Mesendoderm (in vitro differentiated cells): Measurements from ENCODE around the gene FKBP15.

Experiments used
- DNase-seq: peaks from one replicate; pipeline ENCODE4 v3.0.0; 2013
- H2AK5ac ChIP-seq: 2 replicates; pipeline ENCODE4 v1.6.1; 2013; ENCODE audit warnings: low read length, inconsistent platforms
- H2BK120ac ChIP-seq: 2 replicates; pipeline ENCODE4 v1.6.1; 2013; ENCODE audit warnings: low read depth, mild to moderate bottlenecking, low read length, moderate library complexity, mixed read lengths
- H2BK15ac ChIP-seq: replicated peaks from 2 replicates; pipeline ENCODE4 v1.6.1; 2013; ENCODE audit warnings: low read depth, mild to moderate bottlenecking, moderate library complexity
- H2BK5ac ChIP-seq: 2 replicates; pipeline ENCODE4 v1.6.1; 2013; ENCODE audit warnings: low read length, inconsistent platforms
- H3K18ac ChIP-seq: 2 replicates; pipeline ENCODE4 v1.6.1; 2013; ENCODE audit warnings: mild to moderate bottlenecking, low read length, mixed read lengths
- H3K23ac ChIP-seq: one replicate; pipeline ENCODE4 v1.6.1; 2013; ENCODE audit warnings: low read length
- H3K27ac ChIP-seq: 2 replicates; pipeline ENCODE4 v1.5.1; 2013; ENCODE audit warnings: low read depth, mild to moderate bottlenecking, inconsistent platforms, low read length, moderate library complexity
- H3K27me3 ChIP-seq: 2 replicates; pipeline ENCODE4 v1.6.1; 2013; ENCODE audit warnings: low read length, control low read depth, mild to moderate bottlenecking, inconsistent platforms; ENCODE audit not compliant: insufficient read depth, poor library complexity
- H3K36me3 ChIP-seq: 2 replicates; pipeline ENCODE4 v1.6.1; 2013; ENCODE audit warnings: low read length, inconsistent platforms; ENCODE audit not compliant: control insufficient read depth, insufficient read depth
- H3K4ac ChIP-seq: one replicate; pipeline ENCODE4 v1.6.1; 2013; ENCODE audit warnings: low read depth, mild to moderate bottlenecking, low read length, moderate library complexity
- H3K4me1 ChIP-seq: 2 replicates; pipeline ENCODE4 v1.6.1; 2013; ENCODE audit warnings: low read depth, low read length, inconsistent platforms; ENCODE audit not compliant: control insufficient read depth
- H3K4me2 ChIP-seq: 2 replicates; pipeline ENCODE4 v1.6.1; 2013; ENCODE audit warnings: low read length
- H3K4me3 ChIP-seq: 2 replicates; pipeline ENCODE4 v1.5.1; 2013; ENCODE audit warnings: mild to moderate bottlenecking, low read length
- H3K56ac ChIP-seq: one replicate; pipeline ENCODE4 v1.6.1; 2013; ENCODE audit warnings: low read length
- H3K79me1 ChIP-seq: 2 replicates; pipeline ENCODE4 v1.6.1; 2013; ENCODE audit warnings: low read length, inconsistent platforms
- H3K79me2 ChIP-seq: 2 replicates; pipeline ENCODE4 v1.6.1; 2013; ENCODE audit warnings: mild to moderate bottlenecking, low read length; ENCODE audit not compliant: control insufficient read depth, insufficient read depth
- H3K9ac ChIP-seq: 2 replicates; pipeline ENCODE4 v1.6.1; 2013; ENCODE audit warnings: low read length, inconsistent platforms
- H4K5ac ChIP-seq: one replicate; pipeline ENCODE4 v1.6.1; 2013; ENCODE audit warnings: low read length
- H4K8ac ChIP-seq: one replicate; pipeline ENCODE4 v1.6.1; 2013; ENCODE audit warnings: low read depth, mild to moderate bottlenecking, control low read depth, low read length, moderate library complexity
- WGBS: extraction: QIAGEN DNeasy Blood & Tissue Kit; methylation state at CpG from one replicate; pipeline ENCODE4 v1.1.7; 2013; ENCODE audit warnings: low lambda C conversion rate, missing lambda C conversion rate; ENCODE audit not compliant: insufficient coverage; ENCODE audit errors: extremely low coverage; 5-methylcytosine and 5-hydroxymethylcytosine counted together

Gene FKBP15

DNA sequence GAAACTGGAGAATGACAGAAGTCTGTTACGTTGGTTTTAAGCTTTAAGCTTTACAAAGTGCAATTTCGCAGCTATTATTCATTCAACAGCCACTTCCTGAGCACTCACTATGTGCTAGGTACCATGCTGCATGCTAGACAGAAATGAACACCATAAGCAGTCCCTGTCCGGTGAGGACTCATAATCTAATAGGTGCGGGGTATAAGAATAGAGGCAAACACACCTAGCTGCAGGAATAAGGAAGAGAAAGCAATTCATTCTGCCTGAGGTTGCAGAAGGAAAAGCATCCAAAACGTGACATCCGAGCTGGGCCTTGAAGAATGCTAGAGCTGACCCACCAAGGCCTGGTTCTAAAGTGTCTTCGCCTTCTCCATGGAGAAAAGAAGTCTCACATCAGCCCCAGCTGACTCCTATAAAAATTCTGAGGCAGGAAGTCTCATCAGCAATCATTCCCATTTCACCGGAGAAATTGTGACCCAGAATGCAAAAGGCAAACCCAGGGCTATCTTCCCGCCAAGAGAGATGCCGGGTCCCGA lies 542 bp downstream of the FKBP15 start:
- H3K27ac ChIP-seq: peak overlapping the region; percentile 27
- H3K18ac ChIP-seq: peak overlapping the region; percentile 63
- DNase-seq: no peak
- peak overlapping the region; percentile 82 for H3K9ac ChIP-seq
- H4K5ac ChIP-seq: no peak overlapping the region
- no peaks in the 10 kb centered on the region for H3K27me3 ChIP-seq
- no peak overlapping the region for H2BK5ac ChIP-seq
- H4K8ac ChIP-seq: no peak overlapping the region
- H3K23ac ChIP-seq: no peak overlapping the region
- H3K4me1 ChIP-seq: peaks cover 6% of the 10 kb centered on the region
- H2BK15ac ChIP-seq: no peak overlapping the region
- H3K79me2 ChIP-seq: peaks cover 10% of the 10 kb centered on the region
- H3K4me3 ChIP-seq: peak overlapping the region; percentile 95
- no peaks in the 10 kb centered on the region for H3K36me3 ChIP-seq
- no peak overlapping the region for H2BK120ac ChIP-seq
- no CpG with 5 or more reads among the region's 11 CpGs for WGBS
- H3K56ac ChIP-seq: peak overlapping the region; percentile 97
- H3K4me2 ChIP-seq: peak overlapping the region; percentile 93
- peaks cover 17% of the 10 kb centered on the region for H3K79me1 ChIP-seq
- H3K4ac ChIP-seq: no peak overlapping the region
- H2AK5ac ChIP-seq: no peak overlapping the region

DNA sequence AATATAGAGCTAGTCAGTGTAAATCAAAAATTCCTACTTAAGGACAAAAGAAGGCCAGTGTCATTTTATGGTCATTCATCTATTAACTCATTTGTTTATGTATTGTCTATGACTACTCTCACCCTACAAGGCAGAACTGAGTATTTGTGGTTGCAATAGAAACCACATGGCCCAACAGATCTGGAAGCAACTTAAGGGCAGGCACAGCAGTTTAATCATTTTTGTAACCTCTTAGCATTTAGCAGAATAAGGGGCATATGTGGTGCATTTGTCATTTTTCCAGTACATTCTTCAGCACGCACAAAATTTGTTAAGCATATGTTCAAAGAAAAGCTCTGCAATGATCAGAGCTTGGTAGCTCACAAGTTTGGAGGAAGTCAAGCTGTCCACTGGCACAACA lies 1.1 kb downstream of the FKBP15 start:
- no peak overlapping the region for H3K18ac ChIP-seq
- peaks cover 17% of the 10 kb centered on the region for H3K79me1 ChIP-seq
- H3K27ac ChIP-seq: no peak overlapping the region
- H3K56ac ChIP-seq: no peak overlapping the region
- H3K9ac ChIP-seq: peak overlapping the region; percentile 82
- no peak overlapping the region for H4K8ac ChIP-seq
- no peak overlapping the region for H2AK5ac ChIP-seq
- no peaks in the 10 kb centered on the region for H3K27me3 ChIP-seq
- H4K5ac ChIP-seq: no peak overlapping the region
- H2BK15ac ChIP-seq: no peak overlapping the region
- peaks cover 10% of the 10 kb centered on the region for H3K79me2 ChIP-seq
- H3K4me3 ChIP-seq: no peak overlapping the region
- no peaks in the 10 kb centered on the region for H3K36me3 ChIP-seq
- H3K4me1 ChIP-seq: peaks cover 6% of the 10 kb centered on the region
- DNase-seq: no peak
- H3K4ac ChIP-seq: no peak overlapping the region
- no peak overlapping the region for H2BK120ac ChIP-seq
- no peak overlapping the region for H2BK5ac ChIP-seq
- no peak overlapping the region for H3K23ac ChIP-seq
- WGBS: no CpG with 5 or more reads among the region's 1 CpG
- no peak overlapping the region for H3K4me2 ChIP-seq

DNA sequence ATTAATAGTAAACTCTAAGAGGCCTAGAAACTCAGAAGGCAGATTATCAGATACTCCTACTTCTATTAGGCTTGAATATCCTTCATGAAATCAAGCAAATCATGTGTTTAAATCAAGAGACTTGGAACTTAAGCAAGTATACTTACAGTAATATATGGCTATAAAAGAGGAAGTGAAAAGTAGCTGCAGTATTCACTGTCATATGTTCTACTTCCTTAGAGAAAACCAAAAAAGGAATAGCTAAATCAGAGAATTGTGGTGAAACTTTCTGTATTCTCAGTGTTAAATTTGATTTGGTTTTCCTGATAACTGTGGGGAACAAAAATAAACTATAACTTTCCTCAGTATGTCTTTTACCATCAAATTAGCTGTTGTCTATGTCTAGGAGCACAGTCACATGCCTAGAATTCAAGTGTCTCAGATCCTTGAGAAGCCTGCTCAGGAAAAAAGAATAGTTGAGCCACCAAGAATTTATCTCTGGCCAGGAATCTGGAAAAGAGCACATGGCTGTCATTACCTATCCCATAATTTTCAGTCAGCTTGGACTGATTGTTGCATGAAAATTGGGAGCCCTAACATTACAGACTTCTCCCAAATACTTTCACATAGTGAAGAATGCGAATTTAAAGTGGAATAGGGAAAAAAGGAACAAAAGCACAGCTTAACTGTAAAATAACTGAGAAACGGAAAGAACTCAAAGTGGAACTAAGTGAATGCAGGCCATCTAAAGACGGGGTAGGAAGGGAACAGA lies 1.7 kb downstream of the FKBP15 start:
- Histone ChIP-seq H3K9ac (no peak overlapping the region), H3K27me3 (no peaks in the 10 kb centered on the region), H3K4ac (no peak overlapping the region), H2BK15ac (no peak overlapping the region), H3K27ac (no peak overlapping the region), H4K5ac (no peak overlapping the region), H2AK5ac (no peak overlapping the region), H3K56ac (no peak overlapping the region), H3K79me1 (peaks cover 17% of the 10 kb centered on the region), H3K36me3 (no peaks in the 10 kb centered on the region), H4K8ac (no peak overlapping the region), H3K4me2 (no peak overlapping the region), H3K23ac (no peak overlapping the region), H2BK120ac (no peak overlapping the region), H3K79me2 (peaks cover 10% of the 10 kb centered on the region), H3K4me3 (no peak overlapping the region), H3K4me1 (peaks cover 6% of the 10 kb centered on the region), H3K18ac (no peak overlapping the region), H2BK5ac (no peak overlapping the region)
- WGBS: no CpG with 5 or more reads among the region's 3 CpGs
- no peak for DNase-seq

DNA sequence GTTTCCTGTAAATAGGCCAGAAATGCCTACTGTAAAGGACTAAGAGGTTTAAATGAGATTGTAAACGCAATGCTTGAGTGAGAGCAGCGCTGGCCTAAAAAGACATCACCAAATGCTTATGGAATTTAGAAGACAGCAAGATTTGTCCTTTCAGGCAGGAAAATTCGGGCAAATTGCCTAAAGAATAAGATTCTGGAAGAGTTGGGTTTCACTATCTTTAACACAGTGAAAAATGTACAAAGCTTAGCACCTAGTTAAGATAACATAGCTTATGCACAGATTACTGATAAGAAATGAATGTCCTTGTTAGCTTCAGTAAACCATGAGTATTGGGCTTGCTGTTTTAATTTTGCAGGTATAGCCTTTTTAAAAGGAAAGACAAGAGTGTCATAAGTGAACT lies 4.7 kb downstream of the FKBP15 start:
- Histone ChIP-seq H3K4me2 (no peak overlapping the region), H2BK5ac (no peak overlapping the region), H3K56ac (no peak overlapping the region), H3K27ac (no peak overlapping the region), H4K5ac (no peak overlapping the region), H3K9ac (no peak overlapping the region), H3K4me3 (no peak overlapping the region), H3K23ac (no peak overlapping the region), H4K8ac (no peak overlapping the region), H3K4ac (no peak overlapping the region), H2BK15ac (no peak overlapping the region), H2BK120ac (no peak overlapping the region), H3K79me1 (peaks cover 6% of the 10 kb centered on the region), H3K79me2 (peaks cover 10% of the 10 kb centered on the region), H3K18ac (no peak overlapping the region), H2AK5ac (no peak overlapping the region), H3K27me3 (no peaks in the 10 kb centered on the region), H3K4me1 (peaks cover 2% of the 10 kb centered on the region), H3K36me3 (no peaks in the 10 kb centered on the region)
- WGBS: no CpG with 5 or more reads among the region's 3 CpGs
- peak; percentile 59 for DNase-seq

DNA sequence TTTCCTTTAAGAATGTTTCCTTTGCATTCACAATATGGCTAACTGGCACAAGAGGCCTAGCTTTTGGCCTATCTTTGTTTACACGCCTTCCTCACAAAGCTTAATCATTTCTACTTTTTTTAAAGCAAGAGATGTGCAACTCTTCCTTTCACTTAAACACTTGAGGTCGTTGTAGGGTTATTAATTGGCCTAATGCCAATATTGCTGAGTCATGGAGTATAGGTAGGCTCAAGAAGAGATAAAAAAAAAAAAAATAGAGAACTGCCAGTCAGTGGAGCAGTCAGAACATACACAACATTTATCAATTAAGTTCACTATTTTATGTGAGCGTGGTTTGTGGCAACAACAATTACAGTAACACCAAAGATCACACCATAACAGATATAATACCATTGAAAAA lies 5.9 kb downstream of the FKBP15 start:
- WGBS: no CpG with 5 or more reads among the region's 3 CpGs
- H2BK15ac ChIP-seq: no peak overlapping the region
- H3K79me2 ChIP-seq: peaks cover 3% of the 10 kb centered on the region
- no peak for DNase-seq
- no peak overlapping the region for H3K27ac ChIP-seq
- no peaks in the 10 kb centered on the region for H3K27me3 ChIP-seq
- H3K4ac ChIP-seq: no peak overlapping the region
- no peak overlapping the region for H3K18ac ChIP-seq
- no peak overlapping the region for H3K56ac ChIP-seq
- no peak overlapping the region for H4K8ac ChIP-seq
- H3K23ac ChIP-seq: no peak overlapping the region
- no peak overlapping the region for H3K4me2 ChIP-seq
- no peaks in the 10 kb centered on the region for H3K36me3 ChIP-seq
- no peak overlapping the region for H4K5ac ChIP-seq
- no peaks in the 10 kb centered on the region for H3K4me1 ChIP-seq
- H2AK5ac ChIP-seq: no peak overlapping the region
- peaks cover 3% of the 10 kb centered on the region for H3K79me1 ChIP-seq
- no peak overlapping the region for H2BK120ac ChIP-seq
- no peak overlapping the region for H2BK5ac ChIP-seq
- H3K9ac ChIP-seq: no peak overlapping the region
- H3K4me3 ChIP-seq: no peak overlapping the region

DNA sequence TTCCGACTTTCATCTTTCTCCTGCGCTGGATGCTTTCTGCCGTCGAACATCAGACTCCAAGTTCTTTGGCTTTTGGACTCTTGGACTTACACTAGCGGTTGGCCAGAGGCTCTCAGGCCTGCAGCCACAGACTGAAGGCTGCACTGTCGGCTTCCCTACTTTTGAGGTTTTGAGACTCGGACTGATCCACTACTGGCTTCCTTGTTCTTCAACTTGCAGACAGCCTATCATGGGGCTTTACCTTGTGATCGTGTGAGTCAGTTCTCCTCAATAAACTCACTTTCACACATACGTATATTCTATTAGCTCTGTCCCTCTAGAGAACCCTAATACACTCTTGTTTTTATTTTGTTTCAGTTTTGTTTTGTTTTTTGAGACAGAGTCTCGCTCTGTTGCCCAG lies 10.3 kb downstream of the FKBP15 start:
- Histone ChIP-seq H3K4me3 (no peak overlapping the region), H4K5ac (no peak overlapping the region), H4K8ac (no peak overlapping the region), H3K79me1 (no peaks in the 10 kb centered on the region), H3K9ac (no peak overlapping the region), H2AK5ac (no peak overlapping the region), H3K36me3 (no peaks in the 10 kb centered on the region), H3K27me3 (no peaks in the 10 kb centered on the region), H3K27ac (no peak overlapping the region), H2BK5ac (no peak overlapping the region), H2BK120ac (no peak overlapping the region), H3K56ac (no peak overlapping the region), H3K23ac (no peak overlapping the region), H3K4me2 (no peak overlapping the region), H3K4me1 (no peaks in the 10 kb centered on the region), H3K4ac (no peak overlapping the region), H2BK15ac (no peak overlapping the region), H3K18ac (no peak overlapping the region), H3K79me2 (no peaks in the 10 kb centered on the region)
- no CpG with 5 or more reads among the region's 10 CpGs for WGBS
- no peak for DNase-seq
